Ecto neural progenitor cell (in vitro differentiated cells): ENCODE measurements around the gene C6orf62.
"Not testable (repeated sequence)": the region's sequence is repeated elsewhere in the genome, so short reads cannot be mapped to it uniquely, and the experiment has no call there.

Experiments used
- DNase-seq: peaks from one replicate; pipeline ENCODE4 v3.0.0-alpha.2; 2018; ENCODE audit warnings: low spot score

C6orf62 gene

GRCh38 chr6:24696097-24696496 lies 22.9 kb downstream of the C6orf62 start:
- no peak for DNase-seq

- not testable (repeated sequence) for DNase-seq
Measured at GRCh38 chr6:24695635-24696034, 23.3 kb downstream of the C6orf62 start.

GRCh38 chr6:24694198-24694597 lies 24.8 kb downstream of the C6orf62 start:
- DNase-seq, result no peak

GRCh38 chr6:24692848-24693592 lies 25.9 kb downstream of the C6orf62 start:
- DNase-seq, result no peak

GRCh38 chr6:24692415-24692814 lies 26.5 kb downstream of the C6orf62 start:
- DNase-seq, result no peak

GRCh38 chr6:24692003-24692402 lies 27.0 kb downstream of the C6orf62 start:
- DNase-seq, result no peak

- no peak for DNase-seq
Measured at GRCh38 chr6:24691550-24691949, 27.4 kb downstream of the C6orf62 start.

- no peak for DNase-seq
Measured at GRCh38 chr6:24690593-24690992, 28.4 kb downstream of the C6orf62 start.

GRCh38 chr6:24689964-24690363 lies 29.0 kb downstream of the C6orf62 start:
- DNase-seq, result no peak

GRCh38 chr6:24686946-24687345 lies 32.0 kb downstream of the C6orf62 start:
- no peak for DNase-seq

- DNase-seq, result no peak
Measured at GRCh38 chr6:24686408-24686807, 32.5 kb downstream of the C6orf62 start.

- DNase-seq, result no peak
Measured at GRCh38 chr6:24683297-24684296, 35.4 kb downstream of the C6orf62 start.

- no peak for DNase-seq
Measured at GRCh38 chr6:24680582-24680981, 38.4 kb downstream of the C6orf62 start.

- DNase-seq, result not testable (repeated sequence)
Measured at GRCh38 chr6:24678792-24679352, 40.1 kb downstream of the C6orf62 start.

GRCh38 chr6:24673625-24674024 lies 45.3 kb downstream of the C6orf62 start:
- DNase-seq, result no peak

- DNase-seq, result no peak
Measured at GRCh38 chr6:24672620-24673182, 46.3 kb downstream of the C6orf62 start.

GRCh38 chr6:24671077-24671476 lies 47.9 kb downstream of the C6orf62 start:
- not testable (repeated sequence) for DNase-seq

- DNase-seq, result not testable (repeated sequence)
Measured at GRCh38 chr6:24670492-24670891, 48.5 kb downstream of the C6orf62 start.

GRCh38 chr6:24668997-24669361 lies 50.0 kb downstream of the C6orf62 start:
- no peak for DNase-seq

- not testable (repeated sequence) for DNase-seq
Measured at GRCh38 chr6:24668066-24668996, 50.6 kb downstream of the C6orf62 start.

GRCh38 chr6:24667378-24667803 lies 51.6 kb downstream of the C6orf62 start:
- DNase-seq, result no peak
